DMS79 treated with DMSO at 0.1 percent for 48 hours (cell line): ENCODE data around the gene ADCY5.
A peak's percentile ranks its signal among the peaks of the same experiment; 100 is the strongest.

Experiments
- DNase-seq: peaks from one replicate; lab custom pipeline; 2025; lab: John Stamatoyannopoulos, UW

Gene ADCY5

GRCh38 chr3:123342631-123343080, 106.2 kb downstream of the ADCY5 start:
- DNase-seq, result no peak

- DNase-seq, result no peak
Measured at GRCh38 chr3:123341871-123342630, 106.8 kb downstream of the ADCY5 start.

- DNase-seq, result no peak
Measured at GRCh38 chr3:123340336-123340735, 108.6 kb downstream of the ADCY5 start.

- no peak for DNase-seq
Measured at GRCh38 chr3:123339302-123339701, 109.6 kb downstream of the ADCY5 start.

- DNase-seq, result peak; percentile 34
Measured at GRCh38 chr3:123338620-123339061, 110.2 kb downstream of the ADCY5 start.

- peak; percentile 30 for DNase-seq
Measured at GRCh38 chr3:123337948-123338619, 110.8 kb downstream of the ADCY5 start.

- no peak for DNase-seq
Measured at GRCh38 chr3:123337226-123337625, 111.7 kb downstream of the ADCY5 start.

- no peak for DNase-seq
Measured at GRCh38 chr3:123336441-123336851, 112.4 kb downstream of the ADCY5 start.

GRCh38 chr3:123336001-123336400, 112.9 kb downstream of the ADCY5 start:
- no peak for DNase-seq

GRCh38 chr3:123335007-123335670, 113.8 kb downstream of the ADCY5 start:
- DNase-seq, result no peak

GRCh38 chr3:123334056-123334455, 114.8 kb downstream of the ADCY5 start:
- no peak for DNase-seq

GRCh38 chr3:123333401-123333800, 115.5 kb downstream of the ADCY5 start:
- DNase-seq, result no peak

GRCh38 chr3:123332124-123332641, 116.7 kb downstream of the ADCY5 start:
- no peak for DNase-seq

GRCh38 chr3:123331651-123332050, 117.2 kb downstream of the ADCY5 start:
- no peak for DNase-seq

- no peak for DNase-seq
Measured at GRCh38 chr3:123331006-123331405, 117.9 kb downstream of the ADCY5 start.

- no peak for DNase-seq
Measured at GRCh38 chr3:123330441-123330991, 118.4 kb downstream of the ADCY5 start.

GRCh38 chr3:123329636-123330340, 119.1 kb downstream of the ADCY5 start:
- no peak for DNase-seq

GRCh38 chr3:123328851-123329635, 119.8 kb downstream of the ADCY5 start:
- peak; percentile 80 for DNase-seq

GRCh38 chr3:123327956-123328850, 120.7 kb downstream of the ADCY5 start:
- no peak for DNase-seq

- no peak for DNase-seq
Measured at GRCh38 chr3:123327480-123327879, 121.4 kb downstream of the ADCY5 start.
